NCI-H524 (cell line): ENCODE results near the gene NOL9.

Source experiments
- DNase-seq, 2 experiments: peaks; one replicate each; lab custom pipeline; 2025; lab: John Stamatoyannopoulos, UW

NOL9 gene

DNA sequence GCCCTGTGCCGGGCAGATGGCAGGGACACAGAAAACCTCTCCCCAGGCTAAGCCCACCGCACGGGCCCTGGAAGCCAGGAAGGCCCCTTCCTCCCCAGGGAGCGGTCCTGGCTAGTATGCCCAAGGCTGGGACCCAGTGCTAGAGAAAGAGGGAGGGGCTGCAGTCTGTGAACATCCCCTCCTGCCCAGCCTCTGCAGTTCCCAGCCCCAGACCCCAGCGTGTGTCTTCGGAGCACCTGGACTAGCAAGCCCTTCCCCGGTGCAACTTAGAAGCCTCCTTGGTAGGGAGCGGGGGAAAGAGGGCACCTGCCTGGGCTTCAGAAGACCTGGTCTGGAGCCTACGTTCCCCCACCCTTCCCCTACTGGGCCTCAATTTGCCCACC lies 64.9 kb downstream of the NOL9 start:
- DNase-seq = no peak

DNA sequence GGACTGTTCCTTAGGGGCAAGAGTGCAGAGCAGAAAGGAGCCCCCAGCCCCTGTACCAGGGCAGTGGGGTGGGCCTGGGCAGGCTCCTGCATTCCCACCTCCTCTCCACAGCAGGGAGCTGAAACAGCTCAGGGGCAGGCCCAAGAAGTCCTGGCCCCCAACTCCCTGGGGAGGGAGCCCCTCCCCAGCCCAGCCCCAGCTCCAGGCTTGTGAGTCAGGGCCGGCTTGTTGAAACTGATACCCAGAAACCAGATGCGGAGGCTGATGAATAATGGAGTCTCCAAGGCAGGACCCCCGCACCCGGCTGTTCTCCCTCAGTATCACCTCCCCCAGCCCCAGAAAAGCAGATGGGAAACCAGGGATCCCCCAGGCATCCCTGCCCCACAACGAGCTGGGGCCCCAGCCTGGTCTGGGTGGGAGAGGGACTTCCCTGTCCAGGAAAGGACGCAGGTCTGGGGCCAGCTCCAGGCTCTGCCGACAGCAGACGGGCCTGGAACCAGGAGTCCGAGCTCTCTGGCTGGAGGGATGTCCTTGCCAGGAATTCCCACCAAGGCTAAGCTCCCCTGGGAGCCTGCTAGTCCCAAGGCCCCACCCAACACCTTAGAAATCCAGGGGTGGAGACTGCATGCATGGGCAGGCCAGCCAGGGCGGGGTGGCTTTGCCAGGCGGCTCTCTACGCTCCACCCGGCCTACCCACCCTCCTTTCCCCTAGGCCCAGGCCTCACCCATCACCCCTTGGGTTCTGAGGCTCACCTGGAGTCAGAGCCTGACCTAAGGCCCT lies 65.5 kb downstream of the NOL9 start:
- peak in 1 of 2 experiments; percentile 20 for DNase-seq

DNA sequence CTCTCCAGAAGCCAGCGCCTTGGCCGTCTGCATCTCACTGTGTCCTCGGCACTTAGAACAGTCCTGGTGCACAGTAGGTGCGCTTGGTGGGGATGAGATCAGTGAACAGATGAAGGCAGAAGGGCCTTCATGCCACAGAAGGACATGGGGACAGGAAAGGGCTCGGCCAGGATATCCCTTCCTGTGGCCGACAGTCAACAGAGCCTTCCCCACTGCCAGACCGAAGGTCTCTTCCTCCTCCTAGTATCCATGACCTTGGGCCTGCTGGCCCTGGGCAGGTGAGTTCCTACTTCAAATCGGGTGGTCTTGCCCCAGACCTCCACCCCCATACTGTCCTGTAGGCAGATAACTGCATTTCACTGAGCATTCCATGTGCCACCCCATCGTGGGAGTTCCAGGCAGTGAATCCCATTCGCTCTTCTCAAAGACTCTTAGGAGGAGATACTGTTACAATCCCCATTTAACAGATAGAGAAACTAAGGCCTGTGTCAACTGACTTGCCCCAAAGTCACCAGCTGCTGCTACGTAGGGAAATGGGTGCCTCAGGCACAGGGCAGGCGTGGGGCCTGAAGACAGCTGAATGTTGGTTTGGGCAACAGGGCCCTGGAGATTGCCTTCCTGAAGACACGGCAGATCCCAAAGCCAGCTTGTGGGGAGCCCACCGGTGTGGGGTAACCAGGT lies 66.4 kb downstream of the NOL9 start:
- no peak for DNase-seq

GRCh38 chr1:6486433-6487011 lies 67.8 kb downstream of the NOL9 start:
- DNase-seq = peak; percentile 83 to 87

DNA sequence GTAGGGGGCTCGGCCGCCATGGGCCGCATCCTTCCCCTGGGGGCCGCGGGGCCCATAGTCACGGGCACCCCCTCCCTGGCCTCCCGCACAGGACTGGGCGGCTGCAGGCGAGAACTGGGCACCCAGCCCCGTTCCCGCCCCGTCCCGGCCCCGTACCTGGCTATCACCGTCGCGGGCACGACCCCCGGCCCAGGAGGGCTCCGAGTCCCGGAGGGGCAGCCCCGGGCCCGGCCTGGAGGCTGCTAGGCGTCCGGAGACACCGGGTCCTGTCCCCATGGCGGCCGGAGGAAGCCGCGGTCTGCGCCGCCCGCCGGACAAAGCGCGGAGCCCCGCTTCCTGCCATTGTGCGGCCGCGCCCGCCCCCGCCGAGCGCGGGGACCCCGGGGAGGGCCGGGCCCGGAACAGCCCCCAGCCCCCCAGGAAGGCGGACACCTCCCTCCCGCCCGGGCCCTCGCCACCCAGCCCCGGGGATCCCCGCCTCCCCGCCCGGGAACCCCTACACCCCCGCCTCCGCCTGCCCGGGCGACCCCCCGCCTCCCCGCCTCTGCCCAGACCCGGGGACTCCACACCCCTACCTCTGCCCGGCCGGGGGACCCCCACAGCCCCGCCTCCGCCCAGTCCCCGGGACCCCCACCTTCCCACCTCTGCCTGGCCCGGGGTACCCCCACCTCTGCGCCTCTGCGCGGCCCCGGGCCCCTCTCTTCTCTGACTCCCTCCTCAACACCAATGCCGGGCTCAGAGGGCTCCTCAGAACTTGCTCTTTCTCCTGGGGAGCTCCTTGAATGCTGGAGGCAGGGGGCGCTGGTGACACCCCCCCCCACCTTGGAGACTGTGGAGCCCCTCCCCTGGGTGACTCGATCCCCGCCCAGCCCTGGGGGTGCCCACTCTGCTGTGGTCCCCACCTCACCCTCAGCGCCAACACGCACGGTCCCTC lies 68.9 kb downstream of the NOL9 start:
- peak in 1 of 2 experiments; percentile 11 for DNase-seq

DNA sequence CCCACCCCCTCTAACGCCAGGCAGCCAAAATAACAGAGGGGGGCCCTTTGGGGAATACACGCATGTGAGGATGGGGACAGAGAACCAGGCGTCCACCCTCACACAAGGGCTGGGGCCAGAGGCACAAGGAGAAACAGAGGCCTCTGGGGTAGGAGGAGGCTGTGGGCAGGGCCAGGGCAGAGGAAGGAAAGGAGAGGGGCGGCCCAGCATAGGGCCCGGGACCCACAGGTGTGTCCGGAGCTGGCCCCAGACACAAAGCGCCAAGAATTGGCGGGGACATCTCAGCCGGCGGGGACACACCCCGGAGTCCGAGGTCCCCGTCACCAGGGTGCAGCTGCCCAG lies 69.5 kb downstream of the NOL9 start:
- no peak for DNase-seq

- DNase-seq = no peak
These were observed 70.6 kb downstream of the NOL9 start for GRCh38 chr1:6483761-6484117.

- peak; percentile 16 to 50 for DNase-seq
These were observed 71.1 kb downstream of the NOL9 start for GRCh38 chr1:6483017-6483760.

- DNase-seq = no peak
These were observed 72.5 kb downstream of the NOL9 start for GRCh38 chr1:6481820-6482219.

GRCh38 chr1:6477039-6477820 lies 77.1 kb downstream of the NOL9 start:
- DNase-seq = no peak

DNA sequence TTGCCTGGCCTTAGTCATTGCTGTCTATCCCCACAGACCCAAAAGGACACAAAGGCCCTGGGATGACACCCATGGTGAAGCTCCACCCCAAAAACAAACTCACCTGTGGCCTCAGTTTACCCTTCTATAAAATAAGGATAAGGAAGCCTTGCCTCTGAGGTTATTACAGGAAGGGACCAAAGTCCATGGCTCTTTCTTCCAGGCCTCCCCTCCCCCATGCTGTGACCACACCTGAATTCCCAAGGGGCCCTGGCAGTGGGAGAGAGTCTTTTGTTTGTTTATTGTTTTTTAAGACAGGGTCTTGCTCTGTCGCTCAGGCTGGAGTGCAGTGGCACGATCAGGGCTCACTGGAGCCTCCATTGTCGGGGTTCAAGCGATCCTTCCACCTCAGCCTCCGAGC lies 77.8 kb downstream of the NOL9 start:
- no peak for DNase-seq

- peak in 1 of 2 experiments; percentile 41 for DNase-seq
These were observed 78.8 kb downstream of the NOL9 start for GRCh38 chr1:6475381-6476133.

GRCh38 chr1:6474815-6475282 lies 79.5 kb downstream of the NOL9 start:
- DNase-seq = no peak

DNA sequence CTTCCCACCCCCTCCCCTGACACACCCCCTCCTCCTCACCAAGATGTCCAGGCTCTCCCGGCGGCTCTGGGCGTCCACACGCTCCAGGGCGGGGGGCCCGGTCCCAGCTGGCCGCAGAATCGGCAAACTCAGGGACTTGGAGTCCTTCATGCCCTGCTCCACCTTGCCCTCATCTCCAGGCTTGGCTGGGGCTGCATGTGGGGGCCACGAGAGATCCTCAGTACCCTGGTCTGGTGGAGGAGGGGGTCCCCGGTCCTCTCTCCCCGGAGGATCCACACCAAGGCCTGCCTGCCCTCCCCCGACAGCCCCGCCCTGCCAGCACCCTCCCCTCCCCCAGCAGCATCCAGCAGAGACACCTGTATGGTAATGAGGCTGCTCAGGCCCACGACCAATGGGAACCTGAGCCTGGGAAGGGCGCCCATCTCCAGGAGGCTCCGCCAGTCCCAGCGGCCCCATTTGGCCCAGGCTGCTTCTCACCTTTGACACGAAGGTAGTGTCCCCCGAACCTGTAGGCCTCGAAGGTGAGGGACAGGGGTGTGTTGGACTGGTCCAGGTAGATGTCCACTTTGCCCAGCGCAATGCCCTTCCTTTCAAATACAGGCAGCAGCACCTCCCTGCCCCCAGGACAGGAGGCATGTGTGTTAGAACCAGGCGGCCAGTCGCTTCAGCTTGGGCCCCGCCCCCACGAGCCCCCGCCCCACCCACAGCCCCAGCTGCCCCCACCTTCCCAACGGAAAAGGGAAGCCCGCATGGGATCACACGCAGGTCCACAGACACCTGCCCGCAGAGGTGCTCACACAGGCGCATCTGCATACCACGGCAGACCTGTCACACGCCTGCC lies 80.1 kb downstream of the NOL9 start:
- no peak for DNase-seq

- no peak for DNase-seq
These were observed 81.2 kb downstream of the NOL9 start for GRCh38 chr1:6473156-6473555.

DNA sequence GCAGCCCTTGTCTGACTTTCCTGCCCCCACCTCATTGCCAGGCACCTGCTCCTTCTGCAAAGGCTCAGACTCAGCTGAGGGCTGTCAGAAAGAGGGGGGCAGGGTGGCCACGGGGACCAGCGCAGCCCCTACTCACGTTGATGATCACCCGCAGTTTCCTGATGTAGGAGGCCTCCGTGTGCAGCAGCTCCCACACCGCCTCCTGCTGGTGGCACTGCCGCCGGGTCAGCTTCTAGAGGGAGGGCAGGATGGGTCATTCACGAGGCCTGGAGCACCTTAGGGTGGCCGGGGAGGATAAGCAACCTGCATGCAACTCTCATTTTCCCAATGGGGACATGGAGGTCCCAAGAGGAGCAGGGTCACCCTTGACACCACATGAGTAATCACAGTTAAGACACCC lies 81.9 kb downstream of the NOL9 start:
- DNase-seq = no peak

DNA sequence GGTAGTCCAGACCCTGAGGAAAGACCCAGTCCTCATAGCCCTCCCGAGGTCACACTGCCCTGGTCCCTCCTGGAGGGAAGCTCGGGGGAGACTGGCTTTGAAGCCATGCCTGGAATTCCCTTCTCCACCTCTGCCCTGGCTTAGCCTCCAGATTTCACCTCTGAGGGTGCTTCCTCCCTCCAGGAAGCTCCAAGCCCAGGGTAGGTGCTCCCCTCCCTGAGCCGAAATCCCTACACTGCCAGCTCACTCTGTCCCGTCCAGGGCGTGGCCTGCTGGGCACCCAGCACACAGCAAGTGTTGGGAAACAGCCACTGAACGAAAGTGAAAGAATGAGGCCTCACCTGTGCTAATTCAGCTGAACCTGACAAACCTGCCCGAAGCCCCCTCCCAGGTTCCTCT lies 82.3 kb downstream of the NOL9 start:
- DNase-seq = no peak
